Lower leg skin (tissue), 3 donors: Measurements from ENCODE around the gene LYZL1.

Source experiments
- CTCF ChIP-seq, 3 donors: fragments of 450-650 bp; IDR thresholded peaks; one replicate each; pipeline ENCODE4 v1.5.1; 2016; ENCODE audit warnings: antibody characterized with exemption in 3 of 3, mild to moderate bottlenecking in 3 of 3, moderate library complexity in 2 of 3
- POLR2A ChIP-seq, 2 donors: fragments of 450-650 bp; IDR thresholded peaks; one replicate each; pipeline ENCODE4 v1.6.1; 2016 to 2017; ENCODE audit warnings: antibody characterized with exemption in 2 of 2, mild to moderate bottlenecking in 1 of 2, moderate library complexity in 1 of 2

- TF ChIP-seq CTCF (IDR thresholded peaks at IDR 0.05), result no peak
- TF ChIP-seq POLR2A (IDR thresholded peaks at IDR 0.05), result no peak
Measured at GRCh38 chr10:29324220-29324841, 35.5 kb downstream of the LYZL1 start.
